ENCODE data around the gene OTOG. TPM values are rescaled to one million over a fixed set of nuclear protein-coding genes. Genes with fewer than 3 reads are reported as not detected.

OTOG gene
- total and polyA plus RNA-seq, 2 of the 8 experiments (the other 6 are each of a cell fraction or from before 2014, with no cell fraction given), result 0.41 to 1.5 TPM

GRCh38 chr11:17636721-17637120 lies 89.7 kb downstream of the OTOG start:
- Histone ChIP-seq H4K5ac (ENCODE audit: insufficient read length, low read depth, low read length) (no peak overlapping the region), H4K8ac (ENCODE audit: extremely low read depth, insufficient read depth, low read length) (no peak overlapping the region), H2BK15ac (ENCODE audit: low read length) (no peak overlapping the region), H3K18ac (ENCODE audit: extremely low read depth, low read length) (no peak overlapping the region), H3K27ac (ENCODE audit: low read depth, low read length) (no peak overlapping the region), H4K91ac (replicated peaks; ENCODE audit: insufficient read length, low read length) (no peak overlapping the region), H3K4me3 (ENCODE audit: extremely low read depth in 1 of 4, insufficient read depth in 2 of 4, low read depth in 3 of 4, low read length in 4 of 4) (no peak overlapping the region), H3K27me3 (replicated peaks in 1 of 4; ENCODE audit: control insufficient read depth in 3 of 4, extremely low read depth in 1 of 4, insufficient read depth in 3 of 4, low read length in 3 of 4) (no peaks in the 10 kb centered on the region), H3K4ac (replicated peaks; ENCODE audit: insufficient read length, low read depth, low read length) (no peak overlapping the region), H2BK12ac (ENCODE audit: low read depth, low read length) (no peak overlapping the region), H3K36me3 (ENCODE audit: control insufficient read depth in 2 of 4, insufficient read depth in 4 of 4, low read length in 3 of 4) (no peaks in the 10 kb centered on the region), H2BK120ac (replicated peaks; ENCODE audit: low read depth, low read length) (no peak overlapping the region), H3K14ac (ENCODE audit: insufficient read length) (no peak overlapping the region), H3K9ac (replicated peaks in 1 of 4; ENCODE audit: extremely low read depth in 1 of 4, low read depth in 3 of 4, low read length in 3 of 4) (no peak overlapping the region), H3K23ac (ENCODE audit: insufficient read length) (no peak overlapping the region), H3K4me1 (replicated peaks in 1 of 4; ENCODE audit: control insufficient read depth in 3 of 4, insufficient read depth in 4 of 4, low read length in 3 of 4) (no peaks in the 10 kb centered on the region), H2AK5ac (ENCODE audit: low read depth, low read length) (no peak overlapping the region), H3K79me2 (ENCODE audit: control insufficient read depth in 1 of 2, insufficient read depth in 2 of 2, low read length in 2 of 2) (no peaks in the 10 kb centered on the region), H2BK20ac (ENCODE audit: low read length) (no peak overlapping the region), H2BK5ac (ENCODE audit: low read depth, low read length) (no peak overlapping the region), H3K79me1 (ENCODE audit: low read depth, low read length) (no peaks in the 10 kb centered on the region), H3K56ac (replicated peaks; ENCODE audit: insufficient read length, low read depth, low read length) (no peak overlapping the region), H2AFZ (ENCODE audit: low read length) (no peak overlapping the region), H3K23me2 (ENCODE audit: low read depth, low read length) (peaks cover 3% of the 10 kb centered on the region; the same call in 1 of the 2 replicates), H4K20me1 (replicated peaks in 1 of 2; ENCODE audit: control insufficient read depth in 1 of 2, insufficient read depth in 2 of 2, low read length in 2 of 2) (peaks cover 0 to 4% of the 10 kb centered on the region in 2 experiments), H3K4me2 (ENCODE audit: insufficient read depth in 1 of 2, low read depth in 2 of 2, low read length in 2 of 2) (no peak overlapping the region), H3K9me3 (ENCODE audit: insufficient read depth in 2 of 2, low read depth in 1 of 2, low read length in 1 of 2) (no peaks in the 10 kb centered on the region)
- ChIA-PET POLR2A (ENCODE audit: partially characterized antibody) (no interaction called here), CTCF (ENCODE audit: partially characterized antibody) (interaction anchor here (0.9 to 5.3 kb wide), 5 partner anchors 9 to 84 kb away, joined by 3 to 43 read pairs (median 7); partner anchors contain the start of gene MYOD1)
- WGBS, 2 experiments (ENCODE audit: extremely low coverage in 1 of 2, insufficient coverage in 1 of 2, insufficient read length in 1 of 2, insufficient replicate concordance in 2 of 2, low coverage in 1 of 2, low lambda C conversion rate in 2 of 2, missing lambda C conversion rate in 1 of 2), result 91% methylated on average over 5 of the region's 5 CpGs; no CpG with 5 or more reads in 1 of the 2 experiments
- DNase-seq (ENCODE audit: low read depth in 1 of 2, low spot score in 2 of 2) (no peak), FAIRE-seq (no peak)
- no peak for TF ChIP-seq ASH2L (IDR thresholded peaks at IDR 0.05; ENCODE audit: low read length)
- TF ChIP-seq PHF8 (conservative IDR thresholded peaks at IDR 0.05; ENCODE audit: low read depth, low read length), result no peak
- no peak for TF ChIP-seq CTCF (IDR thresholded peaks at IDR 0.05; ENCODE audit: control extremely low read depth in 1 of 3, insufficient read depth in 1 of 3, low read depth in 1 of 3, low read length in 3 of 3)
- TF ChIP-seq SUZ12 (IDR thresholded peaks at IDR 0.05; ENCODE audit: low read length), result no peak
- no peak for TF ChIP-seq SP4 (IDR thresholded peaks at IDR 0.05; ENCODE audit: low read length)
- TF ChIP-seq ZNF274 (IDR thresholded peaks at IDR 0.05; ENCODE audit: borderline replicate concordance, extremely low read depth, low read length), result no peak
- TF ChIP-seq KDM1A (IDR thresholded peaks at IDR 0.05; ENCODE audit: borderline replicate concordance, low read length), result no peak
- no peak for TF ChIP-seq CEBPB (IDR thresholded peaks at IDR 0.05; ENCODE audit: low read depth, low read length)
